SK-N-SH (cell line): Measurements from ENCODE around the gene ZNF81. TPM values are rescaled to one million over a fixed set of nuclear protein-coding genes. Genes with fewer than 3 reads are reported as not detected.

Source experiments
- CTCF ChIA-PET: fragments of 300-600, 350-600 bp; formaldehyde crosslinking; extraction: SDS; loops from one replicate; lab custom pipeline; 2021; lab: Yijun Ruan, JAX
- POLR2A ChIA-PET: fragments of 350-600 bp; sonication (Branson Sonifier 250); formaldehyde crosslinking; extraction: SDS; loops from one replicate; lab custom pipeline; 2020; ENCODE audit warnings: antibody characterized with exemption, inconsistent platforms; lab: Yijun Ruan, JAX
- DNase-seq: peaks from one replicate; pipeline ENCODE4 v3.0.0; 2012
- H2AFZ ChIP-seq: fragments of 200-600 bp; sonication (generic); 2 replicates; pipeline ENCODE4 v1.8.1; 2016; ENCODE audit warnings: antibody characterized with exemption, mild to moderate bottlenecking, low read depth
- H3F3A ChIP-seq: fragments of 200-600 bp; sonication (generic); replicated peaks from 2 replicates; pipeline ENCODE3; 2016; ENCODE audit warnings: antibody characterized with exemption, mild to moderate bottlenecking; ENCODE audit not compliant: insufficient read depth
- H3K27ac ChIP-seq, 2 experiments: fragments of 200-500 bp in 1 of 2; fragments of 200-600 bp in 1 of 2; sonication (Bioruptor generic) in 1 of 2; sonication (generic), shearing (Covaris generic) in 1 of 2; 2 replicates each; pipeline versions ENCODE4 v1.5.1 to v1.6.1; 2014 to 2016; ENCODE audit warnings: low read depth in 2 of 2, inconsistent platforms in 1 of 2, low read length in 1 of 2, mild to moderate bottlenecking in 1 of 2, mixed read lengths in 1 of 2
- H3K27me3 ChIP-seq: fragments of 200-600 bp; sonication (generic), shearing (Covaris generic); 2 replicates; pipeline ENCODE4 v1.6.1; 2016; ENCODE audit warnings: mixed run types; ENCODE audit not compliant: insufficient read depth
- H3K36me3 ChIP-seq, 2 experiments: fragments of 200-500 bp in 1 of 2; fragments of 200-600 bp in 1 of 2; sonication (Bioruptor generic) in 1 of 2; sonication (generic) in 1 of 2; replicated peaks in 1 of 2; 2 replicates each; pipeline versions ENCODE3 to v1.5.1; 2014 to 2016; ENCODE audit warnings: low read length in 1 of 2, mild to moderate bottlenecking in 1 of 2; ENCODE audit not compliant: insufficient read depth in 2 of 2, control insufficient read depth in 1 of 2
- H3K4me1 ChIP-seq, 2 experiments: fragments of 200-500 bp in 1 of 2; fragments of 200-600 bp in 1 of 2; sonication (Bioruptor generic) in 1 of 2; sonication (generic), shearing (Covaris generic) in 1 of 2; 2 replicates each; pipeline versions ENCODE4 v1.5.1 to v1.6.1; 2014 to 2016; ENCODE audit warnings: low read depth in 1 of 2, low read length in 1 of 2, mixed run types in 1 of 2; ENCODE audit not compliant: insufficient read depth in 2 of 2, control insufficient read depth in 1 of 2
- H3K4me2 ChIP-seq: fragments of 200-600 bp; sonication (generic), shearing (Covaris generic); 2 replicates; pipeline ENCODE4 v1.6.1; 2017; ENCODE audit warnings: mixed run types
- H3K4me3 ChIP-seq, 2 experiments: fragments of 200-500 bp in 1 of 2; fragments of 200-600 bp in 1 of 2; sonication (Bioruptor generic) in 1 of 2; sonication (generic), shearing (Covaris generic) in 1 of 2; 2 replicates each; pipeline versions ENCODE4 v1.5.1 to v1.8.1; 2014 to 2016; ENCODE audit warnings: low read depth in 2 of 2, inconsistent platforms in 1 of 2, low read length in 1 of 2, mild to moderate bottlenecking in 1 of 2, mixed read lengths in 1 of 2, moderate library complexity in 1 of 2
- H3K79me2 ChIP-seq: fragments of 200-600 bp; sonication (generic); 2 replicates; pipeline ENCODE4 v1.8.1; 2017; ENCODE audit warnings: mild to moderate bottlenecking; ENCODE audit not compliant: insufficient read depth
- H3K9ac ChIP-seq: fragments of 200-600 bp; sonication (generic); 2 replicates; pipeline ENCODE4 v1.6.1; 2017; ENCODE audit warnings: mixed run types
- H3K9me2 ChIP-seq: fragments of 200-600 bp; sonication (generic); 2 replicates; pipeline ENCODE4 v1.6.1; 2017; ENCODE audit warnings: mixed run types
- H3K9me3 ChIP-seq: fragments of 200-600 bp; sonication (generic); 2 replicates; pipeline ENCODE4 v1.6.1; 2017; ENCODE audit warnings: mixed run types, mild to moderate bottlenecking, moderate library complexity
- H4K20me1 ChIP-seq: fragments of 200-600 bp; sonication (generic); 2 replicates; pipeline ENCODE4 v1.6.1; 2017; ENCODE audit warnings: mild to moderate bottlenecking, mixed run types; ENCODE audit not compliant: insufficient read depth
- CHD2 ChIP-seq: fragments of 150-350 bp; IDR thresholded peaks from 2 replicates; pipeline ENCODE4 v1.6.1; 2018; ENCODE audit warnings: low read length; ENCODE audit not compliant: partially characterized antibody
- CTCF ChIP-seq: fragments of 200-600 bp; sonication (generic); IDR thresholded peaks from 2 replicates; pipeline ENCODE4 v1.6.1; 2017; ENCODE audit warnings: antibody characterized with exemption, mild to moderate bottlenecking, moderate library complexity
- EZH2phosphoT487 ChIP-seq: fragments of 200-600 bp; sonication (generic); IDR thresholded peaks from 2 replicates; pipeline ENCODE4 v1.6.1; 2017; ENCODE audit warnings: low read depth, mixed run types, mild to moderate bottlenecking, antibody characterized with exemption, moderate library complexity, borderline replicate concordance
- FOXJ3 ChIP-seq: sonication (generic); formaldehyde crosslinking; IDR thresholded peaks from 2 replicates; pipeline ENCODE4 v1.5.1; 2020; ENCODE audit warnings: mild to moderate bottlenecking, missing genetic modification reagents
- FOXM1 ChIP-seq: IDR thresholded peaks from 2 replicates; pipeline ENCODE4 v1.4.0; 2012; ENCODE audit warnings: low read depth, mild to moderate bottlenecking
- GABPA ChIP-seq: IDR thresholded peaks from 2 replicates; pipeline ENCODE4 v1.4.0; 2012; ENCODE audit warnings: low read depth, mild to moderate bottlenecking
- GATA2 ChIP-seq: sonication (generic); formaldehyde crosslinking; IDR thresholded peaks from 2 replicates; pipeline ENCODE4 v1.5.0; 2020; ENCODE audit warnings: mild to moderate bottlenecking, missing genetic modification reagents
- MAX ChIP-seq: IDR thresholded peaks from 2 replicates; pipeline ENCODE4 v1.4.0; 2012; ENCODE audit warnings: low read depth
- MEF2A ChIP-seq: IDR thresholded peaks from 2 replicates; pipeline ENCODE4 v1.4.0; 2012; ENCODE audit warnings: low read depth, borderline replicate concordance
- NFIC ChIP-seq: IDR thresholded peaks from 2 replicates; pipeline ENCODE4 v1.4.0; 2012; ENCODE audit warnings: borderline replicate concordance
- POLR2AphosphoS5 ChIP-seq: IDR thresholded peaks from 2 replicates; pipeline ENCODE4 v1.6.1; 2012; ENCODE audit warnings: low read depth, low read length
- RFX5 ChIP-seq: IDR thresholded peaks from 2 replicates; pipeline ENCODE4 v1.6.1; 2012; ENCODE audit warnings: mild to moderate bottlenecking, improper control_type of control experiment, low read length
- SIN3A ChIP-seq: IDR thresholded peaks from 2 replicates; pipeline ENCODE4 v1.6.1; 2012; ENCODE audit warnings: low read depth, mild to moderate bottlenecking, low read length, moderate library complexity, borderline replicate concordance
- SMC3 ChIP-seq: IDR thresholded peaks from 2 replicates; pipeline ENCODE4 v1.6.1; 2012; ENCODE audit warnings: low read depth, low read length, improper control_type of control experiment
- TAF1 ChIP-seq: IDR thresholded peaks from 2 replicates; pipeline ENCODE4 v1.6.1; 2012; ENCODE audit warnings: low read depth, mild to moderate bottlenecking, low read length, moderate library complexity, borderline replicate concordance
- TCF12 ChIP-seq: IDR thresholded peaks from 2 replicates; pipeline ENCODE4 v1.4.0; 2012
- TEAD4 ChIP-seq: IDR thresholded peaks from 2 replicates; pipeline ENCODE4 v1.4.0; 2012; ENCODE audit warnings: mild to moderate bottlenecking, borderline replicate concordance; ENCODE audit not compliant: insufficient read depth
- USF1 ChIP-seq: IDR thresholded peaks from 2 replicates; pipeline ENCODE4 v1.4.0; 2012; ENCODE audit warnings: low read depth, borderline replicate concordance
- USF2 ChIP-seq: fragments of 150-350 bp; IDR thresholded peaks from 2 replicates; pipeline ENCODE4 v1.6.1; 2017; ENCODE audit warnings: antibody characterized with exemption, low read length, low read depth, borderline replicate concordance
- ZBTB33 ChIP-seq: IDR thresholded peaks from 2 replicates; pipeline ENCODE4 v1.4.0; 2012; ENCODE audit warnings: low read depth, borderline replicate concordance
- WGBS: methylation state at CpG from one replicate; pipeline ENCODE4 v1.1.6; 2017; ENCODE audit warnings: low lambda C conversion rate; 5-methylcytosine and 5-hydroxymethylcytosine counted together
- polyA plus RNA-seq, 3 experiments: library from polyadenylated mRNA; depleted of rRNA; stranded (reverse); fragments of >200 nt; gene quantifications; 2 replicates each; pipeline ENCODE4 v1.2.3, GENCODE V29; 2012

The ZNF81 gene
- polyA plus RNA-seq, 1 of the 3 experiments (the other 2 are of a cell fraction) = 3.5 TPM

- TF ChIP-seq USF1 = no peak
- TF ChIP-seq CHD2 = no peak
- TF ChIP-seq GABPA = no peak
- no peak for TF ChIP-seq SMC3
- no peak for TF ChIP-seq MAX
These were observed 7.4 kb downstream of the ZNF81 start (continued) for GRCh38 chrX:47844117-47844516.

GRCh38 chrX:47846040-47846439 lies 9.3 kb downstream of the ZNF81 start:
- Histone ChIP-seq H3K36me3 (peaks cover 24 to 44% of the 10 kb centered on the region in 2 experiments), H3K9me3 (no peaks in the 10 kb centered on the region), H4K20me1 (no peaks in the 10 kb centered on the region), H3K9me2 (no peaks in the 10 kb centered on the region), H3K27me3 (no peaks in the 10 kb centered on the region), H3K4me3 (no peak overlapping the region), H3K27ac (no peak overlapping the region), H3K4me2 (no peak overlapping the region), H2AFZ (no peak overlapping the region), H3K9ac (no peak overlapping the region), H3F3A (no peaks in the 10 kb centered on the region), H3K4me1 (no peaks in the 10 kb centered on the region), H3K79me2 (peaks cover 4% of the 10 kb centered on the region; the same call in 1 of the 2 replicates)
- no peak for DNase-seq
- no peak for TF ChIP-seq ZBTB33
- TF ChIP-seq USF1 = no peak
- TF ChIP-seq EZH2phosphoT487 = no peak
- TF ChIP-seq GABPA = no peak
- no peak for TF ChIP-seq FOXM1
- no peak for TF ChIP-seq GATA2 (CRISPR knock-in tag)
- no peak for TF ChIP-seq TCF12
- TF ChIP-seq RFX5 = no peak
- TF ChIP-seq SMC3 = no peak
- TF ChIP-seq FOXJ3 = no peak
- no peak for TF ChIP-seq CTCF
- TF ChIP-seq MEF2A = no peak
- TF ChIP-seq SIN3A = no peak
- no peak for TF ChIP-seq NFIC
- TF ChIP-seq CHD2 = no peak
- no peak for TF ChIP-seq TEAD4
- no peak for TF ChIP-seq USF2
- TF ChIP-seq MAX = no peak
- no peak for TF ChIP-seq POLR2AphosphoS5
- no peak for TF ChIP-seq TAF1
- CTCF ChIA-PET = interaction anchor here (0.8 to 1.5 kb wide), 5 partner anchors 8 to 180 kb away, joined by 3 to 5 read pairs (median 3); no protein-coding TSS in a partner anchor
- WGBS = 88% methylated on average over 7 of the region's 7 CpGs
- POLR2A ChIA-PET = no interaction called here
